ENCODE results near the gene VAC14. TPM values are rescaled to one million over a fixed set of nuclear protein-coding genes. Genes with fewer than 3 reads are reported as not detected.

VAC14 gene
- total and polyA plus RNA-seq, 2 experiments from 2014 or later = 42.3 to 77.7 TPM

DNA sequence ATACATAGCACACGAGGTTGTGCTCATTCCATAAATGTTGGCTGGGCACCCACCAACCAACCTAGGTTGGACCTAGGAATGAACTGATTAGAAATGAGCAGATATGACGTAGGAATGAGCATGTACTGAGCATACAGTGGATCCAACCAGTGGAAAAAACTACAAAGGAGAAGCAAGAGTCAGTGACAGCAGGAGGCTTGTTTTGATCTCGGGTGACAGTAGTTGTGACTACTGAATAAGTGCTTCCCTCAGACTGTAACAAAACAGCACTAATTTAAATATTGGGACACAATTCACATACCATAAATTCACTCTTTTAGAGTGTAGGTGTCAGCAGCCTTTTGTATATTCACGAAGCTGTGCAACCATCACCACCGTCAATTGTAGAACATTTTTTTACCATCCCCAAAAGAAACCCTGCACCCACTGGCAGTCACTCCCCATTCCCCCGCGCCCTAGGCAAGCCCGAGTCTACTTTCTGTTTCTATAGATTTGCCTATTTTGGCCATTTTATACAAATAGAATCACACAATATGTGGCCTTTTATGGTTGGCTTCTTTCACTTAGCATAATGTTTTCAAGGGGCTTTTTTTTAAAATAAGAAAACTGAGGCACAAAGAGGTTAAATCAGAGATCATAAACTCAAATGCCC is 7.0 kb downstream of the VAC14 start:
- Histone ChIP-seq H3K36me3 (ENCODE audit: insufficient read depth) (no peaks in the 10 kb centered on the region), H3F3A (replicated peaks; ENCODE audit: low read depth) (no peaks in the 10 kb centered on the region), H3K4me2 (no peak overlapping the region), H3K4me1 (ENCODE audit: insufficient read depth) (peaks cover 11% of the 10 kb centered on the region; the same call in 1 of the 2 replicates), H3K4me3 (no peak overlapping the region), H3K79me2 (replicated peaks; ENCODE audit: insufficient read depth) (peaks cover 88% of the 10 kb centered on the region), H4K20me1 (replicated peaks; ENCODE audit: insufficient read depth) (peaks cover 43% of the 10 kb centered on the region), H3K9me2 (ENCODE audit: insufficient read depth) (no peaks in the 10 kb centered on the region), H3K27me3 (ENCODE audit: insufficient read depth) (no peaks in the 10 kb centered on the region), H3K27ac (ENCODE audit: low read depth) (no peak overlapping the region), H2AFZ (no peak overlapping the region)
- Mint-ChIP-seq H3K27ac (no peak overlapping the region), H3K9me3 (no peaks in the 10 kb centered on the region), H3K4me3 (no peak overlapping the region), H3K27me3 (ENCODE audit: insufficient read depth, low read depth, poor library complexity) (peaks cover 16% of the 10 kb centered on the region), H3K4me1 (peaks cover 23% of the 10 kb centered on the region), H3K36me3 (ENCODE audit: low read depth) (0 out of 3 replicates have a peak, but pooled peaks cover 6% of the 10 kb centered on the region)
- ATAC-seq (no peak), DNase-seq (ENCODE audit: low spot score) (no peak)
- TF ChIP-seq CREB1 (CRISPR knock-in tag; IDR thresholded peaks at IDR 0.05; ENCODE audit: low read depth) (no peak), ZNF331 (CRISPR knock-in tag; IDR thresholded peaks at IDR 0.05; ENCODE audit: low read depth) (no peak), EZH2phosphoT487 (IDR thresholded peaks at IDR 0.05; ENCODE audit: unreplicated experiment) (no peak), ZNF462 (CRISPR knock-in tag; IDR thresholded peaks at IDR 0.05) (no peak), POLR2AphosphoS5 (IDR thresholded peaks at IDR 0.05; ENCODE audit: low read depth) (no peak), ZNF114 (CRISPR knock-in tag; IDR thresholded peaks at IDR 0.05) (no peak), NANOG (IDR thresholded peaks at IDR 0.05; ENCODE audit: borderline replicate concordance) (no peak)
- TF ChIP-seq, protein P1, sequence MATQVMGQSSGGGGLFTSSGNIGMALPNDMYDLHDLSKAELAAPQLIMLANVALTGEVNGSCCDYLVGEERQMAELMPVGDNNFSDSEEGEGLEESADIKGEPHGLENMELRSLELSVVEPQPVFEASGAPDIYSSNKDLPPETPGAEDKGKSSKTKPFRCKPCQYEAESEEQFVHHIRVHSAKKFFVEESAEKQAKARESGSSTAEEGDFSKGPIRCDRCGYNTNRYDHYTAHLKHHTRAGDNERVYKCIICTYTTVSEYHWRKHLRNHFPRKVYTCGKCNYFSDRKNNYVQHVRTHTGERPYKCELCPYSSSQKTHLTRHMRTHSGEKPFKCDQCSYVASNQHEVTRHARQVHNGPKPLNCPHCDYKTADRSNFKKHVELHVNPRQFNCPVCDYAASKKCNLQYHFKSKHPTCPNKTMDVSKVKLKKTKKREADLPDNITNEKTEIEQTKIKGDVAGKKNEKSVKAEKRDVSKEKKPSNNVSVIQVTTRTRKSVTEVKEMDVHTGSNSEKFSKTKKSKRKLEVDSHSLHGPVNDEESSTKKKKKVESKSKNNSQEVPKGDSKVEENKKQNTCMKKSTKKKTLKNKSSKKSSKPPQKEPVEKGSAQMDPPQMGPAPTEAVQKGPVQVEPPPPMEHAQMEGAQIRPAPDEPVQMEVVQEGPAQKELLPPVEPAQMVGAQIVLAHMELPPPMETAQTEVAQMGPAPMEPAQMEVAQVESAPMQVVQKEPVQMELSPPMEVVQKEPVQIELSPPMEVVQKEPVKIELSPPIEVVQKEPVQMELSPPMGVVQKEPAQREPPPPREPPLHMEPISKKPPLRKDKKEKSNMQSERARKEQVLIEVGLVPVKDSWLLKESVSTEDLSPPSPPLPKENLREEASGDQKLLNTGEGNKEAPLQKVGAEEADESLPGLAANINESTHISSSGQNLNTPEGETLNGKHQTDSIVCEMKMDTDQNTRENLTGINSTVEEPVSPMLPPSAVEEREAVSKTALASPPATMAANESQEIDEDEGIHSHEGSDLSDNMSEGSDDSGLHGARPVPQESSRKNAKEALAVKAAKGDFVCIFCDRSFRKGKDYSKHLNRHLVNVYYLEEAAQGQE (IDR thresholded peaks at IDR 0.05; ENCODE audit: unreplicated experiment) = no peak
- TF ChIP-seq, protein P2, sequence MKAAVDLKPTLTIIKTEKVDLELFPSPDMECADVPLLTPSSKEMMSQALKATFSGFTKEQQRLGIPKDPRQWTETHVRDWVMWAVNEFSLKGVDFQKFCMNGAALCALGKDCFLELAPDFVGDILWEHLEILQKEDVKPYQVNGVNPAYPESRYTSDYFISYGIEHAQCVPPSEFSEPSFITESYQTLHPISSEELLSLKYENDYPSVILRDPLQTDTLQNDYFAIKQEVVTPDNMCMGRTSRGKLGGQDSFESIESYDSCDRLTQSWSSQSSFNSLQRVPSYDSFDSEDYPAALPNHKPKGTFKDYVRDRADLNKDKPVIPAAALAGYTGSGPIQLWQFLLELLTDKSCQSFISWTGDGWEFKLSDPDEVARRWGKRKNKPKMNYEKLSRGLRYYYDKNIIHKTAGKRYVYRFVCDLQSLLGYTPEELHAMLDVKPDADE (IDR thresholded peaks at IDR 0.05) = no peak

Measured in GM23338 (cell line).